T-helper 1 cell treated with Interleukin-12 subunit alpha and Interleukin-12 subunit beta and Interleukin-4 antibody, amounts not matched to agents 30 ng/mL and 1 ng/mL, for 36 hours (primary cell): ENCODE data around the gene IGIP. TPM values are rescaled to one million over a fixed set of nuclear protein-coding genes. Genes with fewer than 3 reads are reported as not detected.

Source experiments
- intact Hi-C: fragments of 100-400 bp; cut with micrococcal nuclease; formaldehyde crosslinking; loops from one replicate; pipeline ENCODE4 v1.15.1; 2024
- total RNA-seq: library from RNA; stranded (reverse); gene quantifications from 2 replicates; pipeline ENCODE4 v1.2.3, GENCODE V29; 2022

The IGIP gene
- total RNA-seq, 1 donor from 2014 or later = 3.9 TPM

DNA sequence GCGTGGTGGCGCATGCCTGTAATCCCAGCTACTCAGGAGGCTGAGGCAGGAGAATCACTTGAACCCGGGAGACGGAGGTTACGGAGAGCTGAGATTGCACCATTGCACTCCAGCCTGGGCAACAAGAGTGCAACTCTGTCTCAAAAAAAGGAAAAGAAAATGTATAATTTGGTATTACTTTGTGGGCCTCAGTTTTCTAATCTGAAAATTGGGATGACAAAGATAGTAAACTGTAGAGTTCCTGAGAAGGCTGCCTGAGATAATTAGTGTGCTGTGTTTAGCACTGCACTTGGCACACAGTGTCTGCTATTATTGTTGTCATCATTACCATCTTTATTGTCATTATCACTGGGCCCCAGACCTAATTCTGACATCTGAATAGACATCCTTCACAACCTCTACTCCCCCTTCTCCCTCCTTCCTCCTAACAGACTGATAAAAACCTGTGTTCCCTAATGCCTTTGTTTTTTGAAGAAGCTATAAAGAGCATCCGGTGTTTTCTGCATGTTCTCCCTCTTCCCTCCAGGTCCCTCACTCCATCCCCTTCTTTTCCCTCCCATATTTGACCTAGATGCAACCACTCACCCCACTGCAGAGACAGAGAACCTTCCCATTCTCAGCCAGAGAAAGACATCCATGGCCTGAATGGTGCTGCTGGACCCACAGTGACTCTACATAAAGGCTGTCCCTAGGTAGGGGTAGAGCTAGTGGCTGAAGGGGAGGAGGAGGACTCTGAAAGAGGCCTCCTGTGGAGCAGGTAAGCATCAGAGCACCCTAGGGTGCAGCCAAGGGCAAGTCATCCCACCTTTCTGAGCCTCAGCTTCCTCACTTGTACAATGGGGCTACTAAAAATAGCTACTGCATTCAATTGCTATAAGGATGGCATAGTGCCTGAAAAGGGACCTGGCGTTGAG, 33.5 kb downstream of the IGIP start:
- intact Hi-C loops = loop anchor here (10.0 kb wide), 1 partner anchor 294 kb away; no protein-coding TSS in a partner anchor

DNA sequence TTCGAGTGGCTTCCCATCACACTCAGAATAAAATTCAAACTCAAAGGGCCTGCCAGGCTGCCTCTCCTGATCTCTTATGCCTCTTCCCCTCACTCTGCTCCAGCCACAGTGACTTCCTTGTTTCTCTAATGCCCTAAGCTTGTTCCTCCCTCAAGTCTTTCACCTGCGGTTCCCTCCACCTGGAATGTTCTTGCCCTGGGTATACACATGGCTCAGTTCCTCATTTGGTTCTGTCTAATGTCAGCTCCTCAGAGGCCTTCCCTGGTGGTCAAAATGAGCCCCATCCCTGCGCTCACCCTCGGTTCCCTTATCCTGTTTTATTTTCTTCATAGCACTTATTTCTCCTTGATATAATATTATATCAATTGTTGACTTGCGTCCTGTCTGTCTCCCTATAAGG, 36.5 kb downstream of the IGIP start:
- intact Hi-C loops = no loop called here

DNA sequence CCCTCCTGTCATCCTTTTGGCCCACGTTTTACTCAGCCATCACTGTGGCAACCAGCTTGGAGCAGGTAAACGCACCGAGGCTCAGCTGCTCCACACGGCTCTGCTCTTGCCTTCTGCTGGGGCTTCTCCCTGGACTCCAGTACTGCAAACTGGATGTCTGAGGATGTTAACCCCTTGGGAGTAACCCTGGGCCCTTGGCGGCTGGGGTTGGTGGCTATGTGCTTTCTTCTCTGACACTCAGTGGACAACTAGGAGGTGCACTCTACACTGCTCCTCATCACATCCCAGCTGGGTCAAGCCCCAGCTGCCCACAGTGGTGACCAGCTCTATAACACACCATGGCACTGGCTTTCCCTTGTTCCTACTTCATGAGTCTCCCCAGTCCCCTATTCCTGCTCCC, 37.0 kb downstream of the IGIP start:
- intact Hi-C loops = no loop called here

DNA sequence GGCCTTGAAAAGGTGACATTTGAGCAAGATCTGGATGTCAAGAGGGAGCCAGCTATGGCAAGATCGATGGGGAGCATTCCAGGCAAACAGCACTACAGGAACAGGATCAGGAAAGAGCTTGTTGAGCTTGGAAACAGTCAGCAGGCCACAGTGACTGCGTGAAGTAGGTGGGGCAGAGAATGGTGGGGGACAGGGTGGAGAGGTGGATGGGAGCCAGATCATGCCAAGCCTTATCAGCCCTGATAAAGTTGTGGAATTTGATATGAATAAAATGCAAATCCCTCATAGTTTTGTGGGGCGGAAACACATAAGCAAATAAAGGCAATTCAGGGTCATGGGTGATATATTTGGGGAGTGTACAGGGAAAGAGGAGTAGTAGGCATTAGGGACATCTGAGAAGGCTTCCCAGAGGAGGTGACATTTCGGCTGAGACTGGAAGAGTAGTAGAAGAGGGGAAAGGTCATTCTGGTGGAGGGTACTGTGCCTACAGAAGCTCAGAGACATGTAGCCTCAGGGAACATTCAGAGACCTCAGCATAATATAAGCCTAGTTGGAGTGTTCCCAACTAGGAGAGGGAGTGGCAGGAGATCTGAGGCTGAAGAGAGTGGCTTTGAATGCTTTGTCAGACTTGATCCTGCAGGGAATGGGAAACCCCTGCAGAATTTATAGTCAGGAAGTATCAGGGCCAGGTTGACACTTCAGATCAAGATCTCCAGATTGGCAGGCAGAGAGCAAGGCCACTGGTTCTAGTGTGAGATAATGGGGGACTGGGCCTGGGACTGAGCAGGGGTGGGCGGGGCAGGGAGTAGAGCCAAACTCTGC, 39.6 kb downstream of the IGIP start:
- intact Hi-C loops = no loop called here

DNA sequence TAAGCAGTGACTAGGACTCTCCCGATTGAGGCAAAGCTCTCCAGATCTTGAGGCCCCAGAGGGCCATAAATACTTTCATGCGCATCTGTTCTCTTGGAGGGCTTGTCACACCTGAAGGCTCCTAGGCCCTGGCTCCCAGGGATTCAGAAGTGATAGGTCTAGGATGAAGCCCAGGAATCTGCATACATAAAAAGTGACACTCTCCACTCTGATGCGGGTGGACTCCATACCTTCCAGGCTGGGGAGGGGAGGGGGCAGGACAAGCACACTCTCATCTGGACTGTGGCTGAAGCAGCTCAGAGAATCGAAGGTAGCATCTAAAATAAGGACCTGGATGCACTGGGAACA, 40.2 kb downstream of the IGIP start:
- intact Hi-C loops = no loop called here

DNA sequence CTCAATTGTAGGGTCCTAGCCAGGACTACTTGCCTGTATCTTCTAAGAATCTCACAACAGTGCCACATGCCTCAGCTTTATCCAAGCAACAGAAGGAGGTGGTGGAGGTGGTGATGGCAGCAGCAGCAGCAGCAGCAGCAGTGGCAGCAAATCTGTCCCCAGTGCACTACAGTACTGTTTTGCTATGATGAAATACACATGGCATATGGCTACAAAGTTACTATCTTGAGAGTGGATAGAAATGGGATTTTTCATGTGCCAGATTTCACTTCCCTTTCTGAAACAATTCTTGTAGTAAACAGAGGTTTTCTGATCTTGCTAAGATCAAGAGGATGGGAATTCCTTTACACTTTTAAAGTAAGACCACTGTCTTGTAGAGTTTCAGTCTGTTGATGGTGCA, 41.2 kb downstream of the IGIP start:
- intact Hi-C loops = no loop called here

DNA sequence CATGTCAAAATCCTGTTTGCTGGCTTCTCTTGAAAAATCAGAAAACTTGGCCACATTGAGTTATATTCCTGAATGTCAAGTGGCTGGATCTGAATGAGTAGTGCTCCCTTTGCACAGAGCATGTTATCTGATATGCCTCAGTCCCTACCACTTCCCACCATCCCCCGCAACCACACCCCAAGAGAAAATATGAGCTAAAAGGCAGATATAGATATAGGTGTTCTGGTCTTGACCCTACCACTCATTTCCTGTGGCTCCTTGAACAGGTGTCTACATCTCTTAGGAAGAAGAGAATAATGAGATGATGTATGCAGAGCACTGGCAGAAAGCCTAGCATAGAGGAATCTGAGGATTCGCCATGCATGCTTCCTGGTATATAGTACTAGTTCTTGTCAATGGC, 42.6 kb downstream of the IGIP start:
- intact Hi-C loops = no loop called here

DNA sequence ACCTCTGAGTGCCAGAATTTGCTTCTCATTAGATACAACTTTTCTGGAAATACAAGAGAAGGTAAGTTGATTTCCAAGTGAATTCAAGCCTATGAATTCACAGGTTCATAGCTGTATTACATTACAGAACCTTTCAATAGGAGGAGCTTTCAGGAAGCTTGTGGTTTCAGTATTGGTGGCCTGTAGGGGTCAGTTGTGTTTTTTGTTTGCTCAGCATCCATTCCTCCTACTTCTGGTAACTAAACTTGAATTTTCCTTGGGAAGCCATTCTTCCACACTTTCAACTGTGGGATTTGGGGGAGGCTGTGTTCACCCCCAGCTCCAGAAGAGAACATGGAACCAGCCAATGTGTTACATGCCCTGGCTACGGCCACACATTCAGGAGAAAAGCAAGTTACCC, 43.7 kb downstream of the IGIP start:
- intact Hi-C loops = no loop called here

DNA sequence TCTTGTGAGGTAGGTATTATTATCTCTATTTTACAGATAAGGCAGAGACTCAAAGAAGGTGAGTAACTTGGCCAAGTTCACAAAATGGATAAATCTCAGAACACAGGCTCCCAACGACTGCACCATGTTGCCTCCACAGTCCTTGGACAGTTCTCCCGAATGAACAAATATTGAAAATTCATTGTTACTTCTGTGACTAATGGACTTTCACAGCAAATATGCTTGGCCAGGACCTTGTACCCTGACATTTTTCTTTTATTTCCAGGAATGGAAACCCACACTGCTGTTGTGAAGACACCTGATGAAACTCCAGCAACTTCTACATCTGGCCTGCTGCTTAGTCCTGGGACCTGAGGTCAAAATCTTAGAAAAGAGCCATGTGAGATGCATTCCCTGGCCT, 46.7 kb downstream of the IGIP start:
- intact Hi-C loops = loop anchor here (10.0 kb wide), 3 partner anchors 522 to 1628 kb away; partner anchors contain the start of genes ETF1, HARS1, HARS2 and SIL1

DNA sequence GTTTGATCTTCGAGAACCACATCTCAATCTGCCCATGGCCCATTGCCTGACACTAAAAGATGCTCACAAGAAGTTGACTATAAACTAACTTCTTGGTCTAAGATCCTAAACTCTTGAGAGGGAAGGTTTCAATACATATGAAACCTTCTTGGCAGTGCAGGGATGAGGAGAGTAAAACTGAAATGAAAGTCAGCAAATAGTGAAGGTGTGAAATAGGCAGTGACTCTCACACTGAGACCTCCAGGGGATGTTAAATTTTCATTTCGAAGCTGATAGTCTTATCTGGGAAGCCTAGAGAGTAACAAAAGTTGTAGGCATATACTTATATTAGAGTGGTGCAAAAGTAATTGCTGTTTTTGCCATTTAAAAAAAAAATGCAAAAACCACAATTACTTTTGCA, 48.3 kb downstream of the IGIP start:
- intact Hi-C loops = loop anchor here (2.0 to 10.0 kb wide), 6 partner anchors 173 to 1629 kb away; partner anchors contain the start of genes ETF1, HARS1, HARS2 and HBEGF

DNA sequence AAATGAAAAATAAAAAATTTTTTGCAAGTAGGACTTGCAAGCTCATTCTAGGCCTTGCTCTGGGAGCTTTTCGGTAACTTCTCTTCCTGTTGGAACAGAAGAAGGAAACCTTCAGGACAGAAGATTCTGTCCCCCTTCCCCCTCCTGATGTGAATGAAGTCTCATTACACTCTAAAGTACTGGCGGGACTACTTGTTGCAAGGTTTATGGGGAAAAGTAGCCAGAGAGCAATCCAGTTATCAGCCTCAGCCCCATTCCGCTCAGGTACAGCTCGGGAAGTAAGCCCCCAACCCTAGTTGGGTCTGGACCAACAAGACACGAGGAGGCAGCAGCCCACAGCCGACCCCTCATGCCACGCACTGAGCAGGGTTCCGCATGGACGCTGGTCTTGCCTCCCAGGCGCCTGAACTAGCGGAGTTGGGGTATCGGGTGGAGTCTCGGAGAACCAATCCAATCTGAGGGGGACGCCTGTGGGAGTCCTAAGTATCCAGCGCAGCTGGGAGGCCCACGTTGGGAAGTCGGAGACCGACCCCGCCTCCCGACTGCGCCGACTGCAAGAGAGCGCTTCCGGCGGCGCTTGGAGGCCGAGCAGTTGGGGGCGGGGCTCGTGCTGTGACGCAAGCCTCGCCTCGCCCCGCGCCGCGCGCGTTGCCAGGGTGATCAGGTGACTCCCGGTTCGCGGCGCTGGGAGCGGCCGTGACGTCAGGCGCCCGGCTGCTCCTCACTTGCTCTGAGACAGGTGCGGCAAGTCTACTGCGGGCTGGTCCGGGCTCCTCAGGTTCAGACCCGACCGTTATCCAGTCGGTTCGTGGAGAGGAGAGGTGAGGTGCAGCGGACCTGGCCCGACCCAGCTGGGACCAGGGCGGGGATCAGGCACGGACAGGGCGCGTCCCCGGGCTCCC, 49.0 kb downstream of the IGIP start, which contains the start of gene CYSTM1:
TSS of gene CYSTM1 (plus strand) at position 724 of the 902 bp plus-strand sequence. CDS start 19,278 bp downstream, outside the sequence.
- intact Hi-C loops = loop anchor here (1.0 to 10.0 kb wide), 13 partner anchors 17 to 1630 kb away; partner anchors contain the start of genes ANKHD1, APBB3, ETF1 and HARS1

DNA sequence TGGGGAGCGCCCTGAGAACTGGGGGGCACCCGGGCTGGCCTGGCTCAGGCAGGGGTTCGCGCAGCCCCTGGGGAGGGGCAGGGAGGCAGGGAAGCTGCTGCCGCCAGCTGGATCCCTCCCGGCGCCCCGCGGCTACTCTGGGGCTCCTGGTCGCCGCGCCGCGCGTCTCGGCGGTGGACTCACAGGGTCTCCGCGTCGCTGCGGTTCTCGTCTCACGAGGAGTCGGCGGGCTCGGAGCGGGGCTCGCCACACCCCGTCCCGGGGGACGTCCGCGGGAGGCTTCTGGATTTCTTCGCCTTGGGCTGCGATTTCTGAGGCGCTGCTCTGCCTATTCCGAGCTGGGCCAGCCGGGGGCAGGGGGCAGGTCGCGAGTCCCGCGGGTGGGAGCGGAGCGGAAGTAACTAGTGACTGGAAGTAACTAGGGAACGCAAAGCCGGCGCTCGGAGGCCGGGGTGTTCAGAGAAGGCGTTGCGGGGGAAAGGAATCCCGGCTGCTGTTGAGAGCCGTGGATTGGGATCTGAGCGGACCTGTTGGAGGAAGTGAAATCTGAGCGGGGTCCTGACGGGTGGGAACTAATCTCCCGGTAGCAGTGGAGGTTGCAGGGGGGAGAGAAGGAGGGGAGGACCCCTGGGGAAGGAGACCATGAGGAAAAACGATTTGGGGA, 49.8 kb downstream of the IGIP start:
- intact Hi-C loops = loop anchor here (1.0 to 10.0 kb wide), 13 partner anchors 18 to 1631 kb away; partner anchors contain the start of genes ANKHD1, APBB3, ETF1 and HARS1

DNA sequence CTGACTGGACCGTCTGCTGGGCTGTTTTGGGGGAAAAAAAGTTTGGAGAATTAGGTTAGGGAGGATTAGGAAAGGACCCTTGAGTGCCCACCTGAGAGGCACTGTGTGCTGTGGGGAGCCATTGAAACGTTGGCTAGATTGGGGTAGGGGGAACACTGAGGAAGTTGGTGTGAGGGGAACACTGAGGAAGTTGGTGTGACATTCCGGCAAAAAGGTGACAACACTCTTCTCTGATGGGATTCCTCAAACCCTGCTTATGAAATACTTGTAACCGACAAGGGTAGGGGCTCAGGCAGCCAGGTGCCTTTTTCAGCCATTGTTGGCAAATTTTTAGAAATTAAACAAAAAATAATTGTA, 50.3 kb downstream of the IGIP start:
- intact Hi-C loops = loop anchor here (10.0 kb wide), 3 partner anchors 519 to 1631 kb away; partner anchors contain the start of genes ETF1, HARS1, HARS2 and SIL1

DNA sequence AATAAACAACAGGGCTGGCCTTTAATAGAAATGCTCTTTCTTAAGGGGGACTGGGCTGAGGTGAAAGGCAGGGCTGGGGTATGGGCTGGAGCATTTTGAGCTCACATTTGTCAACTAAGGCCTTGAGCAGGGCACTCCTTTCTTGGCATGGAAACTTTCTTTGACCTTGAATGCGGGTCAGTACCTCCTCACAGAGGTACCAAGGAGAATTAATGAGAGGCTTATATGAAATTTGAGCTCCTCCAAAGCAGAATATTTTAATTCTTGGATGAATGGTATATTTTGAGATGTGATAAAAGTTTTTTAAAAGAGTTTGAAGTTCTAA, 52.3 kb downstream of the IGIP start:
- intact Hi-C loops = loop anchor here (10.0 kb wide), 3 partner anchors 517 to 1633 kb away; partner anchors contain the start of genes ETF1, HARS1, HARS2 and SIL1

DNA sequence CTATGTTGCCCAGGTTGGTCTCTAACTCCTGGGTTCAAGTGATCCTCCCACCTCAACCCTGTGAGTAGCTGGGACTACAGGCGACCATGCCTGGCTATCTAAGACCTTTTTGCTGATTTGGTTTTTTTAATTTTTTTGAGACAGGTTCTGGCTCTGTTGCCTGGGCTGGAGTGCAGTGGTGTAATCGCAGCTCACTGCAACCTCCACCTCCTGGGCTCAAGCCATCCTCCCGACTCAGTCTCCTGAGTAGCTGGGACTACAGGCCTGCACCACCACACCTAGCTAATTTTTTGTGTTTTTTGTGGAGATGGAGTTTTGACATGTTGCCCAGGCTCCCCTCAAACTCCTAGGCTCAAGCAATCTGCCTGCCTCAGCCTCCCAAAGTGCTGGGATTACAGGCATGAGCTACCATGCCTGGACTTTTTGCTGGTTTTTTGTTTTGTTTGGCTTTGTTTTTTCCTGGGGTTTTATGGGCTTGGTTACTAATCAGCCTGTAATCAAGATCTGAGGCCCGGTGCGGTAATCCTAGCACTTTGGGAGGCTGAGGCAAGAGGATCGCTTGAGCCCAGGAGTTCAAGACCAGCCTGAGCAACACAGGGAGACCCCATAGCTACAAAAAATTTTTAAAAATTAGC, 52.9 kb downstream of the IGIP start:
- intact Hi-C loops = loop anchor here (10.0 kb wide), 3 partner anchors 516 to 1634 kb away; partner anchors contain the start of genes ETF1, HARS1, HARS2 and SIL1
